Measurements from ENCODE around the gene EXOC2.

The EXOC2 gene

DNA sequence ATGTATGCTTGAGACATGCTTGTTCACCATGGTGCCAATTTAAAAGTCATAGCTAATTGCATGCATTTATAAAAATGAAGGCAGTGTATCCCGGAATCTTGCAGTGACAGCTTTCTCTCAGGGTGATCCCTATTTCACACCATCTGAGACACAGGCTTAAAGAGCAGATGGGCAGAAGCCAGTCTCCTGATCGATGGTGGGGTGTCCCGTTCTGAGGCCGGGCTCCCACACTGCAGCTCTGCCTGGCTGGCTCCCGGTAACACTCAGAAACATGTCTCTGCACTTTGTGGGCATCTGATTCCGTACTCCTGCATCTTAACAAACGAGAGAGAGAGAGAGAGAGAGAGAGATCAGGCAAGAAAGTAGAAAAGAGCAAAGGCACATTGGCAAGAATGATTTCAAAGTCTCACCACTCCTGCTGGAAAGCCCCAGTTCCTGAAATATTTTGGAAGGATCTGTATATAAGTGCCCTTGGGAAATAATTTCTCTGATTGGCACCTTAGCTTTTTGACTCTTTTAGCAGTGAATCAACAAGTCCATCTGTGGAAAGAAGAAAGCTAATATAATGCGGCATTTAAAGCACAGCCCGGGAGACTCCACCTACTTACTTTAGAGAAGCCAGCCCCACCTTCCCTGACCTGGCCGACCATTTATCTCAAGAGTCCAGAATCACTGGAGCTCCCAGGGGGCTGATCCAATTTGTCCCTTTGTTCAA is 36.8 kb upstream of the EXOC2 start:
- DNase-seq = peak; percentile 61
- H3K9me3 ChIP-seq (ENCODE audit: severe bottlenecking) = peaks cover 6% of the 10 kb centered on the region
- H3K4me3 ChIP-seq (ENCODE audit: low read depth, low read length) = peak overlapping the region; percentile 10; the same call in 1 of the 2 replicates
- TF ChIP-seq, protein P1, sequence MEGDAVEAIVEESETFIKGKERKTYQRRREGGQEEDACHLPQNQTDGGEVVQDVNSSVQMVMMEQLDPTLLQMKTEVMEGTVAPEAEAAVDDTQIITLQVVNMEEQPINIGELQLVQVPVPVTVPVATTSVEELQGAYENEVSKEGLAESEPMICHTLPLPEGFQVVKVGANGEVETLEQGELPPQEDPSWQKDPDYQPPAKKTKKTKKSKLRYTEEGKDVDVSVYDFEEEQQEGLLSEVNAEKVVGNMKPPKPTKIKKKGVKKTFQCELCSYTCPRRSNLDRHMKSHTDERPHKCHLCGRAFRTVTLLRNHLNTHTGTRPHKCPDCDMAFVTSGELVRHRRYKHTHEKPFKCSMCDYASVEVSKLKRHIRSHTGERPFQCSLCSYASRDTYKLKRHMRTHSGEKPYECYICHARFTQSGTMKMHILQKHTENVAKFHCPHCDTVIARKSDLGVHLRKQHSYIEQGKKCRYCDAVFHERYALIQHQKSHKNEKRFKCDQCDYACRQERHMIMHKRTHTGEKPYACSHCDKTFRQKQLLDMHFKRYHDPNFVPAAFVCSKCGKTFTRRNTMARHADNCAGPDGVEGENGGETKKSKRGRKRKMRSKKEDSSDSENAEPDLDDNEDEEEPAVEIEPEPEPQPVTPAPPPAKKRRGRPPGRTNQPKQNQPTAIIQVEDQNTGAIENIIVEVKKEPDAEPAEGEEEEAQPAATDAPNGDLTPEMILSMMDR (IDR thresholded peaks at IDR 0.05; ENCODE audit: low read depth, low read length) = no peak
- H3K27ac ChIP-seq = no peak overlapping the region
- no peaks in the 10 kb centered on the region for H3K27me3 ChIP-seq (ENCODE audit: insufficient read depth, low read depth, severe bottlenecking)
- no peaks in the 10 kb centered on the region for H3K36me3 ChIP-seq

DNA sequence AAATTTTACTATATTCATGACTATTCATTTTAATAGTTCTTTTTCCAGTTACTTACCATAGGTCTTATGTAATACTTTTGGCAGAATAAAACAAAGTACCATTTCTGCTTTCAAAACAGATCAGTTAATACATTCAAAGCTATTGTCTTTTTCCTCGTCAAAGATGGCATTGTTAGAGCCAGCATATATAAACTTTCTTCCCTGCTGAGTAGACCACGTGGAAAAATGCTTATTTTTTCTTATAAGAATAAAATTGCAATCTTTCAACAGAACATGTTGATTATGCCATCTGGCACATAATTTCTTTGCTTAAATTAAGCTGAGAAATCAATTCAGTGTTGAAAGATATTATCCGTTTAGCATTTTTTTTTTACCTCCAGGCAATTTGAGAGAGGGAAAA is 34.9 kb upstream of the EXOC2 start:
- Histone ChIP-seq H3K4me3 (ENCODE audit: low read depth, low read length) (no peak overlapping the region), H3K36me3 (no peaks in the 10 kb centered on the region), H3K27me3 (ENCODE audit: insufficient read depth, low read depth, severe bottlenecking) (no peaks in the 10 kb centered on the region), H3K9me3 (ENCODE audit: severe bottlenecking) (peaks cover 6% of the 10 kb centered on the region), H3K27ac (no peak overlapping the region)
- no peak for DNase-seq
- TF ChIP-seq, protein P1 (IDR thresholded peaks at IDR 0.05; ENCODE audit: low read depth, low read length) = no peak

DNA sequence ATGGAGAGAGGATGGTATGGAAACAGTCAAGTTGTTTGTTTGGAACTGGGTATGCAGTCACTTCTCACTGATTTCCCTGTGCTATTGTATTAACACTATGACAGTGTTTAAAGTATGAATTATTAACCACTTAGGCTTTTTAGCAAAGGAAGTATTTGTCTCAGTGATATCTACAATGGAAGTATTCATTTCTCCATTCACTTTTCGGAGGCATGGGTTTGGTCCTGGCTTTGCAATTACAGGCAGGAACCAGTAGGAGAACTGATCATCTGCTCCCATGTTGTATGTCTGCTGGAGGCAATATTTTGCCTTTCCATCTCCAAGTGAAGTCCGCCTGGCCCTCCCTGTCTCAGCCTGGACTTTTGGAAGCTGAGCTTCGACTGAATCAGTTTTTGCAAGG is 30.6 kb upstream of the EXOC2 start:
- TF ChIP-seq, protein P1 (IDR thresholded peaks at IDR 0.05; ENCODE audit: low read depth, low read length) = peak; percentile 41; the same call in 1 of the 2 replicates
- no peak for DNase-seq

DNA sequence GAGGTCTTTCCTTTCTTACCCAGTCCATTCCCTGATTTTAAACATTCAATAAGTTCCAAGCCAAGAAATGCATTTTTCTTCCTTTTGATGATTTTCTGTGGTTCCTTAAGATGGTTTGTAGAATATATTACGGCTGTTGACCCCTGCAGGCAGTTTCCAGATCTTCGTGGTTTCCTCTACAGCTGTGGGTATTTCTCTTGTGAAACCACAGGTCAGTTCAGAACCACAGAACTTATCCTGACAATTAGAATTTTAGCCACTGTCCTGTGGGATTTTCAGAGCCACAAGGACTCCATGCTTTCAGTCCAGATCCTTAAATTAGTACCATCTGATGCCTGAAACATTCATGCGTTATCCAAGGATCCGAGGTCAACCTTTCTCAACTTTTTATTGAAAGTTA is 29.7 kb upstream of the EXOC2 start:
- no peaks in the 10 kb centered on the region for H3K27me3 ChIP-seq (ENCODE audit: insufficient read depth, low read depth, severe bottlenecking)

More for the DNA sequence above, 30.6 kb upstream of the EXOC2 start:
- Histone ChIP-seq H3K4me3 (ENCODE audit: low read depth, low read length) (no peak overlapping the region), H3K27me3 (ENCODE audit: insufficient read depth, low read depth, severe bottlenecking) (no peaks in the 10 kb centered on the region), H3K9me3 (ENCODE audit: severe bottlenecking) (peaks cover 9% of the 10 kb centered on the region), H3K36me3 (no peaks in the 10 kb centered on the region), H3K27ac (no peak overlapping the region)

DNA sequence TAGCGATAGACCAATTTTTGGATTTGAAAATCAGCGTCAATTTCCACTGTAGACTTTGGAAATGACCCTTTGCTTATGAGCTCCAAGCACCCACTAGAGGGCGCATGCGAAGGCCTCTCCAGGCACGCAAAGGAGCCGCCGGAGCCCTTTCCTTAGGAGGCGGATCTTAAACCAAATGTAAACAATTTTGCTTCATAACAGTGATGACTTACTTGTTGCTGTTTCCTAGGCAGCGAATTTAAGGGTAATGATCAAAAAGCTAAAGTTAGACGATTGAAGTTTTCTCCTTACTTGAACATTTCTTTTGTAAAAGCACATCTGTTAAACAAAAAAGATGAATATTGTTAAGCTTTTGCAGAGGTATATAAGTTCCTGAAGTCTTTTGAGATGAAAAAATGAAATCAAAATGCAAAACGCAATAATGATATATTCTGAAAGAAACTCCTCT is 29.2 kb upstream of the EXOC2 start:
- DNase-seq = peak; percentile 89
- TF ChIP-seq, protein P1 (IDR thresholded peaks at IDR 0.05; ENCODE audit: low read depth, low read length) = peak; percentile 96
- Histone ChIP-seq H3K4me3 (ENCODE audit: low read depth, low read length) (no peak overlapping the region), H3K27me3 (ENCODE audit: insufficient read depth, low read depth, severe bottlenecking) (no peaks in the 10 kb centered on the region), H3K36me3 (no peaks in the 10 kb centered on the region), H3K9me3 (ENCODE audit: severe bottlenecking) (peaks cover 9% of the 10 kb centered on the region), H3K27ac (no peak overlapping the region)

More for the DNA sequence above, 29.7 kb upstream of the EXOC2 start:
- no peak overlapping the region for H3K27ac ChIP-seq
- H3K4me3 ChIP-seq (ENCODE audit: low read depth, low read length) = no peak overlapping the region
- TF ChIP-seq, protein P1 (IDR thresholded peaks at IDR 0.05; ENCODE audit: low read depth, low read length) = no peak
- no peaks in the 10 kb centered on the region for H3K36me3 ChIP-seq
- peaks cover 9% of the 10 kb centered on the region for H3K9me3 ChIP-seq (ENCODE audit: severe bottlenecking)
- DNase-seq = no peak
